Measurements from ENCODE around the gene HSD3B7.

Gene HSD3B7

GRCh38 chr16:31023252-31023602 is 38.2 kb downstream of the HSD3B7 start:
- TF ChIP-seq SPI1 (IDR thresholded peaks at IDR 0.05; ENCODE audit: borderline replicate concordance, low read depth): no peak
- TF ChIP-seq CTCF (IDR thresholded peaks at IDR 0.05; ENCODE audit: insufficient read depth, low read length): no peak
- no peak for TF ChIP-seq GABPA (IDR thresholded peaks at IDR 0.05; ENCODE audit: low read depth)
- no peak for TF ChIP-seq REST (IDR thresholded peaks at IDR 0.05; ENCODE audit: insufficient replicate concordance, low read depth)
- TF ChIP-seq POLR2AphosphoS5 (IDR thresholded peaks at IDR 0.05; ENCODE audit: low read depth): no peak
- H3K4me3 ChIP-seq (replicated peaks; ENCODE audit: insufficient read depth, low read length): no peak overlapping the region
- no peak for DNase-seq (ENCODE audit: low read depth in 1 of 2, low spot score in 1 of 2)
- no peak overlapping the region for H3K27ac ChIP-seq (replicated peaks)
- H3K27me3 ChIP-seq (ENCODE audit: insufficient read depth, poor library complexity, severe bottlenecking): no peaks in the 10 kb centered on the region

GRCh38 chr16:31023627-31024226 is 38.7 kb downstream of the HSD3B7 start:
- no peaks in the 10 kb centered on the region for H3K27me3 ChIP-seq (ENCODE audit: insufficient read depth, poor library complexity, severe bottlenecking)
- H3K27ac ChIP-seq (replicated peaks): no peak overlapping the region
- no peak overlapping the region for H3K4me3 ChIP-seq (replicated peaks; ENCODE audit: insufficient read depth, low read length)
- DNase-seq (ENCODE audit: low read depth in 1 of 2, low spot score in 1 of 2): no peak
- TF ChIP-seq POLR2AphosphoS5 (IDR thresholded peaks at IDR 0.05; ENCODE audit: low read depth) (no peak), CTCF (IDR thresholded peaks at IDR 0.05; ENCODE audit: insufficient read depth, low read length) (no peak), REST (IDR thresholded peaks at IDR 0.05; ENCODE audit: insufficient replicate concordance, low read depth) (no peak), GABPA (IDR thresholded peaks at IDR 0.05; ENCODE audit: low read depth) (no peak), SPI1 (IDR thresholded peaks at IDR 0.05; ENCODE audit: borderline replicate concordance, low read depth) (no peak)

GRCh38 chr16:31025339-31025738 is 40.3 kb downstream of the HSD3B7 start:
- no peaks in the 10 kb centered on the region for H3K27me3 ChIP-seq (ENCODE audit: insufficient read depth, poor library complexity, severe bottlenecking)

More at GRCh38 chr16:31025339-31025738, 40.3 kb downstream of the HSD3B7 start:
- Histone ChIP-seq H3K27ac (replicated peaks) (no peak overlapping the region), H3K4me3 (replicated peaks; ENCODE audit: insufficient read depth, low read length) (no peak overlapping the region)
- TF ChIP-seq SPI1 (IDR thresholded peaks at IDR 0.05; ENCODE audit: borderline replicate concordance, low read depth) (no peak), CTCF (IDR thresholded peaks at IDR 0.05; ENCODE audit: insufficient read depth, low read length) (no peak), POLR2AphosphoS5 (IDR thresholded peaks at IDR 0.05; ENCODE audit: low read depth) (no peak), REST (IDR thresholded peaks at IDR 0.05; ENCODE audit: insufficient replicate concordance, low read depth) (no peak), GABPA (IDR thresholded peaks at IDR 0.05; ENCODE audit: low read depth) (no peak)
- DNase-seq (ENCODE audit: low read depth in 1 of 2, low spot score in 1 of 2): no peak

Data from HL-60 (cell line).